GM18909 (cell line): ENCODE data around the gene EVI5L.
"Not testable (repeated sequence)": the region's sequence is repeated elsewhere in the genome, so short reads cannot be mapped to it uniquely, and the experiment has no call there.

Experiments
- ATAC-seq: cut with Tn5 transposase; IDR thresholded peaks from one replicate; pipeline ENCODE4 v1.9.1; 2021; ENCODE audit warnings: mild to moderate bottlenecking; ENCODE audit not compliant: unreplicated experiment, poor library complexity

EVI5L gene

DNA sequence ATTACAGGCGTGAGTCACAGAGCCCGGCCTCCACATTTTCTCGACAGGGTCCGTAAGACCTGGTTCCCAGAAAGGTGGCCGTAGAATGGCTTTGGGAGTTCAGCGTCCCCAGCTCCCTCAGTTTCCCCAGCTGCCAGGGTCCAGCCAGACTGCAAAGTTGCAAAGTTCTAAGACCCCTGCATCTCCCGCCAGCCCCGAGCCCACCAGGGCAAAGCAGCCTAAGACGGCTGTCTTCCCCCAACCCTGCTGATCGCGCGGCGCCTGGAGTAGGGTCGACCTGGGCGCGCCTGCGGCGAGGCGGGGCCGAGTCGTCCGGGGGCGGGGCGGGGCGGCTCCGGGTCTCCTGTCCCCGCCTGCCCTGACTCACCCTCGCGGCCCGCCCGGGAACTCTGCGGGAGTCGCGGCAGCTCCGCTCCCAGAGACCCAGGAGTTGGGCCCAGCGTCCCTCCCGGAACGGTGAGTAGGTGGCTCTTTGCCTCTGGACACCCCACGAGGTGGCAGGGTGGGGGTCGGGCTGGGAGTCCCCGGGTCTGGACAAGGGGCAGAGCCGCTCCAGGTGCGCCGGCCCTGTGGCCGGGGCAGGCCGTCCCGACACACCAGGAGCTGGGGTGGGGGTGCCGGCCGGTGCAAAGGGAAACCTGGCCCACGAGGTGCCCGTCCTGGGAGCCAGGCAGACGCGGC lies 58.3 kb downstream of the EVI5L start, which contains the start of gene LRRC8E:
Gene LRRC8E (plus strand): TSS at position 366 of the 681 bp plus-strand sequence. CDS start 7,094 bp downstream, outside the sequence.
- ATAC-seq: no peak

DNA sequence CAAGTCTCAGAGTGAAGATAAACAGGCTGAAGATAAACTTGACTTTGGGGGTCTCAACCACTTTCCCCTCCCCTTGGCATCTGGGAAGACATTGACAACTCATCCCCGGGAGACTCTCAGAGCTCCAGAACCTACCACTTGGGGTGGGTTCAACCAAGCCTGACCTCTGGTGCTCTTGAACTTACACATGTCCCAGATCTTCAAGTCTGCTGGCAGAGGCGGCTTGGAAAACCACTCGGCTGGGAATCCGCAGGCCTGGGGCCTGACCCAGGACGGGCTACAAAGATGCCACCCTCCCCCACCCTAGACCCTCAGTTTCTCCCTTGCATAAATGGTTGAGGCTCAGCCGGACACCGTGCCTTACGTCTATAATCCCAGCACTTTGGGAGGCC lies 58.8 kb downstream of the EVI5L start:
- ATAC-seq: no peak

DNA sequence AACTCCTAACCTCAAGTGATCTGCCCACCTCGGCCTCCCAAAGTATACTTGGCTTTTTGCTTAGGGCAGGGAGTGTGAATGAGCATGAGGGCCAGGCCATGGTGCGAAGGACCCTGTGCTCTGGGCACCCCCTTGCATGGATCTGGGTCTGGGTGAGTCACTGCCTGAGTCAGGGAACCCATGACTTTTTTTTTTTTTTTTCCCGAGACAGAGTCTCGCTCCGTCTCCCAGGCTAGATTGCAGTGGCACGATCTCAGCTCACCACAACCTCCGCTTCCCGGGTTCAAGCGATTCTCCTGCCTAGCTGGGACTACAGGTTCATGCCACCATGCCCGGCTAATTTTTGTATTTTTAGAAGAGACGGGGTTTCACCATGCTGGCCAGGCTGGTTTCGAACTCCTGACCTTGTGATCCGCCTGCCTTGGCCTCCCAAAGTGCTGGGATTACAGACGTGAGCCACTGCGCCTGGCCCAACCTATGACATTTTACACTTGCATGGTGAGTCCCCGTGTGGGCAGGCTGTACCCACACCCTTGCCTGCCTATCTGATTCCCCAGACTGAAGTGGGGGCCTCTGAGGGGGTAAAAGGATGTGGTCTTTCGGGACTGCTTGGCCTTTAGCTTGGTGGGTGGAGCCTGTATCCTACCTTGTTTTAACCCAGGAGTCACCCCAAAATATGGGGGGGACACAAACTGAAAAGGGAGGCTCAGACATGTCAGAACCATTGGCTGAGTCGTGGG lies 63.5 kb downstream of the EVI5L start:
- ATAC-seq: not testable (repeated sequence)

DNA sequence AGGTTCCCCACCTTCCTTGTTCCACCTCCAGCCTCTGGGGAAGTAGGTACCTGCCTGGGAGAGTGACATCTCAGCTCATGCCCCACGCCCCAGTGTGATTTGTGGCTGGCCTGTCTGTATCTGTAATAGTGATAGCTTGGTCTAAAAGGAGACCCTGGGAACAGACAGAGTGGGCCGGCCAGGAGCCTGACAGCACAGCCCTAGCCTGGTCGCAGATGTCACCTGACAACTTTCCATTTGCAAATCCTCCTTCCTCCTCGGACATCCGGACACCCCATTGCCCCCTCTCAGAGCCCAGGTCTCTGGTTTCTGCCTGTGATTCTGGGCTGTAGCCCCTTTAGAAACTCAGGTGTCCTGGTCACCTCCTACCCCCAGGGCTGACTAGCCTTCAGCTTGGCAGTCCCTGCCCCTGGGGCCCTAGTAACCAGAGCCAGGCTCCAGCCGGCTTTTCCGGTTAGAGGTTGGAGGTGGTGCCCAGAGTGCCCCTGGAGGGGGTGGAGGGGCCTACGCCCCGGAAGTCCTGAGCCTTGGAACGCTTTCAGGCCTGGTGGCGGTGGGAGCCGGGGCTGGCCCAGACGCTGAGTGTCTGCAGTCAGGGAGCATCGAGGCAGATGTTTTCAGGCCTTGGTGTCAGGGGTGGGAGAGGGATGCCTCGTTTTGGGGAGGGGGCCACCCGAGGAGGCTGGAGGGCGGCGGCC lies 64.7 kb downstream of the EVI5L start:
- no peak for ATAC-seq

DNA sequence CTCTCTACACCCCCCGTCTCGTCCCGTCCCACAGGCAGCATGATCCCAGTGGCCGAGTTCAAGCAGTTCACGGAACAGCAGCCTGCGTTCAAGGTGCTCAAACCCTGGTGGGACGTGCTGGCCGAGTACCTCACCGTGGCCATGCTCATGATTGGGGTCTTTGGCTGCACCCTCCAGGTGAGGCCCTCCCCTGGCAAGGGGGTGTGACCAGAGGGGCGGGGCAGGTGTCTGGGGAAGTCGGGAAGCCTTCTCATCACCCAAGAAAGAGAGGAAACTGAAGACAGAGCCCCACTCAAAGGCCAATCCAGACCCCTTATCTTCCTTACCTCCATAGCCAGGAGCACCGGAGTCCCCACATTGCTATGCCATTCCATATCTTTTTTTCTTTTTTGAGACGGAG lies 65.5 kb downstream of the EVI5L start:
- ATAC-seq: no peak

DNA sequence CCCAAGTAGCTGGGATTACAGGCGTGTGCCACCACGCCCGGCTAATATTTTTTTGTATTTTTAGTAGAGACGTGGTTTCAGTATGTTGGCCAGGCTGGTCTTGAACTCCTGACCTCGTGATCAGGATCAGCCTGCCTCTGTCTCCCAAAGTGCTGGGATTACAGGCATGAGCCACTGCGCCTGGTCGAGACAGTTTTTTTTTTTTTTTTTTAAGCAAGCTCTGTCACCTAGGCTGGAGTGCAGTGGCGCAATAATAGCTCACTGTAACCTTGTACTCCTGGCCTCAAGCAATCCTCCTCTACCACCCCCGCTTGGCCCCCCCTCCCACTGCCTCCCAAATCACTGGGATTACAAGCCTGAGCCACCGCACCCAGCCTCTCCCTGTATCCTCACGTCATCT lies 67.3 kb downstream of the EVI5L start:
- no peak for ATAC-seq

DNA sequence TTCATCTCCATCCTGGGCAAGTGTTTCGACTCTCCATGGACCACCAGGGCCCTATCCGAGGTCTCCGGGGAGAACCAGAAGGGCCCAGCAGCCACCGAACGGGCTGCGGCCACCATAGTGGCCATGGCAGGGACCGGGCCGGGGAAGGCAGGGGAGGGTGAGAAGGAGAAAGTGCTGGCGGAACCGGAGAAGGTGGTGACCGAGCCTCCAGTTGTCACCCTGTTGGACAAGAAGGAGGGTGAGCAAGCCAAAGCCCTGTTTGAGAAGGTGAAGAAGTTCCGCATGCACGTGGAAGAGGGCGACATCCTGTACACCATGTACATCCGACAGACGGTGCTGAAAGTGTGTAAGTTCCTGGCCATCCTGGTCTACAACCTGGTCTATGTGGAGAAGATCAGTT lies 68.9 kb downstream of the EVI5L start:
- no peak for ATAC-seq

DNA sequence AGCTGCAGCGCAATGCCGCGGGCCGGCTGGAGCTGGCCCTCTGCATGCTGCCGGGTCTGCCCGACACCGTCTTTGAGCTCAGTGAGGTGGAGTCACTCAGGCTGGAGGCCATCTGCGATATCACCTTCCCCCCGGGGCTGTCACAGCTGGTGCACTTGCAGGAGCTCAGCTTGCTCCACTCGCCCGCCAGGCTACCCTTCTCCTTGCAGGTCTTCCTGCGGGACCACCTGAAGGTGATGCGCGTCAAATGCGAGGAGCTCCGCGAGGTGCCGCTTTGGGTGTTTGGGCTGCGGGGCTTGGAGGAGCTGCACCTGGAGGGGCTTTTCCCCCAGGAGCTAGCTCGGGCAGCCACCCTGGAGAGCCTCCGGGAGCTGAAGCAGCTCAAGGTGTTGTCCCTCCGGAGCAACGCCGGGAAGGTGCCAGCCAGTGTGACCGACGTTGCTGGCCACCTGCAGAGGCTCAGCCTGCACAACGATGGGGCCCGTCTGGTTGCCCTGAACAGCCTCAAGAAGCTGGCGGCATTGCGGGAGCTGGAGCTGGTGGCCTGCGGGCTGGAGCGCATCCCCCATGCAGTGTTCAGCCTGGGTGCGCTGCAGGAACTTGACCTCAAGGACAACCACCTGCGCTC lies 69.8 kb downstream of the EVI5L start:
- ATAC-seq: no peak

DNA sequence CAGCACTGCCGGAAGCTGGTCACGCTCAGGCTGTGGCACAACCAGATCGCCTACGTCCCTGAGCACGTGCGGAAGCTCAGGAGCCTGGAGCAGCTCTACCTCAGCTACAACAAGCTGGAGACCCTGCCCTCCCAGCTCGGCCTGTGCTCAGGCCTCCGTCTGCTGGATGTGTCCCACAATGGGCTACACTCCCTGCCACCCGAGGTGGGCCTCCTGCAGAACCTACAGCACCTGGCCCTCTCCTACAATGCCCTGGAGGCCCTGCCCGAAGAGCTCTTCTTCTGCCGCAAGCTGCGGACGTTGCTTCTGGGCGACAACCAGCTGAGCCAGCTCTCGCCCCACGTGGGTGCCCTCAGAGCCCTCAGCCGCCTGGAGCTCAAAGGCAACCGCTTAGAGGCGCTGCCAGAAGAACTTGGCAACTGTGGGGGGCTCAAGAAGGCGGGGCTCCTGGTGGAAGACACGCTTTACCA lies 70.4 kb downstream of the EVI5L start:
- no peak for ATAC-seq

DNA sequence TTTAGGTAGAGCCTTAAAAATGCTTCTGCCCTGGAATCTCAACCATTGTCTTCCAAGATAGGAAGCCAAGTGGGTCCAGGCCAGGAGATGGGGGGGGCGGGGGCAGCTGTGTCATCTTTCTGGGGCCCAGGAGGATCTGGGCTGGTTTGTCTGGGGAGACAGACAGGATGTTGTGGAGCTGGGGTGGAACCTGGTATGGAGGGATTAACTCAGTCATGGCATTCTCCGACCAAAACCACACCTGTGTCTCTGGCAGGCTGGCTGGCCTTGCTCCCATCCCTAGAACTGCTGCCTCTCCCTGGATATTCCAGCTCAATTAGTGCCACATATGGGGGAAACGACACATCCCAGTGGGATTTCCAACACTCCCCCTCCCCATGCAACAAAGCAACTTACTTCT lies 70.9 kb downstream of the EVI5L start:
- no peak for ATAC-seq

DNA sequence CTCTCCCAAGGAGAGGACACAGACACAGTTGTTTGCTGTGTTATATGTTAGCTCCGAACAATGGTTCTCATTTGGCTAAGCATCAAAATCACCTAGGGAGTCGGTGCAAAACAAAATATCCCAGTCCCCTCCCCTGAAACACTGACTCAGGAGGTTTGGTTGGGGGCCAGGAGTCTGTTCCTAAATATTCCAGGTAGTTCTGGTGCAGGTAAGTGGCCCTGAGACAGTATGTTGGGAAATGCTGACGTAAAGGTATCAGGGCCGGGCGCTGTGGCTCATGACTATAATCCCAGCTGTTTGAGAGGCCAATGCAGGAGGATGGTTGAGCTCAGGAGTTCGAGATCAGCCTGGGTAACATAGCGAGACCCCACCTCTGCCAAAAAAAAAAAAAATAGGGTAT lies 71.3 kb downstream of the EVI5L start:
- ATAC-seq: no peak

DNA sequence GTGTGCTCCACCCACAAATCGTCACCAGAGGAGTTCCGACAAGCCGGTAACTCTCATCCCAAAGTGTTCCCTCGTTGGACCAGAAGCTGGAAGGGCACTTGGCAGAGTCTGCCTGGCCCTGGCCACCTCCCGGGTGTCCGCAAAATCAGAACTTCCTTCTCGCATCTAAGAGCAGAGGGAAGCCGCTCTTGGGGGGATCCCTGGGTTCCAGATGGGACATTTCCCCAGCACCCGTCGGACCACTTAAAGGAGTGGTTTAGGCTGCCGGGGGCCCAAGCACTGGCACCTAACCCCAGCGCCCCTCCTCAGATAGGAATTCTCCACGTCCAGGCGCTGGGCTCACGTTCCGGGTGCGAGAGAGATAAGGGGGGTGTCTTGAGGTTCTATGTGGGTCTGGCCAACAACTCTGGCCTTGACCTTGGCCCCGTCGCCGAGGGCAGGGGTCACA lies 72.8 kb downstream of the EVI5L start:
- ATAC-seq: no peak

DNA sequence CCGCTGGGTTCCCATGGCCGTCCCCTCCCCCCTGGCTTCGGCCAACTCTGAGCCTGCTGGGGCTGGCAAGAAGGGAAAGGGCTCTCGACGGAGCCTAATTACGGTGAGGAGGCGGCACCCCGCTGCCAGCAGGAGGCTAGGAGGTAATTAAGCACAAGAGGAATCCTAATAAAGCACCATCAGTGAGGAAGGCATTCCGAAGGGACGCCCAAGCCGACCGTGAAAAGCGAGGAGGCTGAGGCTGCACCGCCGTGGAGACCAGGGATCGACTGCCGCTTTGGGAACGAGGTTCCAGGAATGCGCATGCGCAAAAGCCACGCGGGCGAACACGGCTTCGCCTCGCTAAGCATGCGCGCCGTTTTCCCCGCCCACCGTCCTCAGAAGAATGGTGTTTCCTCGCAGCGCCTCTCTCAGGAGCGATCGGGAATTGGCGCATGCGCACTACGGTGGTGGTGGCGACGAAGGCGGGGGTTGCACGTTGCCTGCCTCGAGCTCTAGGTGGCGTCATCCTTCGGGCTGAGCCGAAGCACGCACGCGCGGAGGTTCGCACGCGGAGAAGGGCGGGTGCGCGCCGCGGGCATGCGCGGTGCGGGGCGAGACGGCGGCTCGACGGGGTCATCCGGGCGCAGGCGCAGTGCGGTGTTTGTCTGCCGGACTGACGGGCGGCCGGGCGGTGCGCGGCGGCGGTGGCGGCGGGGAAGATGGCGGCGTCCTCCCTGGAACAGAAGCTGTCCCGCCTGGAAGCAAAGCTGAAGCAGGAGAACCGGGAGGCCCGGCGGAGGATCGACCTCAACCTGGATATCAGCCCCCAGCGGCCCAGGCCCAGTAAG lies 73.4 kb downstream of the EVI5L start, which contains the start of gene MAP2K7:
Gene MAP2K7 (plus strand): TSS at position 634 of the 830 bp plus-strand sequence. CDS start 68 bp downstream, at position 702.
- peak; percentile 83 for ATAC-seq

DNA sequence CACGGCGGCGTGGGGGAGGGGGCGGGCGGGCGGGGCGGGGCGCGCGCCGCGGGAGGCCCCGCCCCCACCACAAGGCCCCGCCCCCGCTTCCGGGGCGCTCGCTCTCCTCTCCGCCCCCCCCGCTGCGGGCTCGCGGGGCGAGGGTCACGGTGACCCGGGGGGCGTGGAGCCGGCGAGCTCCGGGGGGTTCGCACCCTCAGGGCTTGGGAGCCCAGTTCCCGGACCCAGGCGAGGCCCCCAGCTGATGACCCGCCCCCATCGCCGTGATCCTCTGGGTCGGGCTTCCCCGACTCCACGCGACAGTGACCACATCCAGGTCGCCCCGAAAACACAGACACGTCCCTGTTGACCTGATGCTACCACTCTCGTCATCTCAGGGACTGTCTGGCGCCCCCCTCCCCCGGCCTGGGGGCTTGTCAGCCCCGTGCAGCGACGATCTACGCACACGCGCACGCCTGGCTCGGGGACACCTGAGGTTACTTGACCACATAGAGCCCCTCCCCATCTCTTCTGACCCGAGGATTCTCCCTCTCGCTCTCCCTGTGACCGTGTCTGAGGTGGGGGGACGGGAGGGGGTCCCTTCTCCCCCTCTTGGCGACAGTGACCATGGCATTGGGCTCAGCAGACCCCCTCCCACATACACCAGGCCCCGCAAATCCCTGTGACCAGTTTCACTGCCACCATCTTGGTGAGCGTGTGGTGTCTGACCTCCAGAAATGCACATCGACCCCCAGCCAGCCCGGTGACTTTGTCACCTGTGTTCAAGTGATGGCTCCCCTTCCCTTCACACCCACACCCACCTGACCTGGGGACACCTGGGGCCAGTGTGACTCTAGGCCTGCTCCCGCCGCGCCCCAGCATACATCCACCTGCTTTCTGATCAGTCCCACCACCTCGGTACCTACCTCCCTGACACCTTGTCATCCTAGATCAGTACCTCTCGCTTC lies 74.3 kb downstream of the EVI5L start:
- ATAC-seq: peak; percentile 39

DNA sequence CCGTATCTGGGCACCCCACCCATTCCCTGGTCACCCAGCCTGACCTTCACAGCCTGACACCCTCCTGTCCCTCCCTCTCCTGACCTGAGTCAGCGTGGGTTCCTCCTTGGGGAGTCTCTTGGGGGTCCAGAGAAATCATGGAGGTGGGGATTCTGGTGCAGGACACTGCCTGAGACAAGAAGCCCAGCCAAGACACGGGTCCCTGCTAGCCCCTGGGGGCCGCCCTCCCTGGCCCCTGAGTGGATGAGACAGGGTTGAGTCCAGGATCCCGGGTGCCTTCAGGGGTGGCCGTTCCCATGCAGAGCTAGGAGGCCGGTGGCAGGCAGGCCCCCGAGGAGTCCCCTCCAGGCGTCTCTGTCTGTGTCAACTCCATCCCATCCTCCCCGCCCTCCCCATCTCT lies 75.2 kb downstream of the EVI5L start:
- no peak for ATAC-seq

DNA sequence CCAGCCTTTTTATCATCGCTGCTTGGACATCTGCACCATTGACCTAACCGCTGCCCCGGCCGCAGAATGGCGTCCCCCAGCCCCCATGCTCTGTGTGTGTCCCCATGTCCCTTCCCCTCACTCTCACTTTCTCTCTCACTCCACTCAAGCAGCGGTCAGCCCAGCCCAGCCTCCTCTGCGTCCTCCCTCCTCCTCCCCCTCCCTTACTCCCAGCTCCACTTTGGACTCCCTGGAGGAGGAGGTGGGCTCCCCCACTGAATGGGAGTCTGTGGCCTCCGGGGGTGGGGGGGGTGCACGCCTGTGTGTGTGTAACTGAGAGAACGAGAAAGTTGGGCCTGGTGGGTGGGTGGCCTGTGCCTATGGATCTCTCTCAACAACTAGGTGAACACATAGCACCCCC lies 75.8 kb downstream of the EVI5L start:
- no peak for ATAC-seq

DNA sequence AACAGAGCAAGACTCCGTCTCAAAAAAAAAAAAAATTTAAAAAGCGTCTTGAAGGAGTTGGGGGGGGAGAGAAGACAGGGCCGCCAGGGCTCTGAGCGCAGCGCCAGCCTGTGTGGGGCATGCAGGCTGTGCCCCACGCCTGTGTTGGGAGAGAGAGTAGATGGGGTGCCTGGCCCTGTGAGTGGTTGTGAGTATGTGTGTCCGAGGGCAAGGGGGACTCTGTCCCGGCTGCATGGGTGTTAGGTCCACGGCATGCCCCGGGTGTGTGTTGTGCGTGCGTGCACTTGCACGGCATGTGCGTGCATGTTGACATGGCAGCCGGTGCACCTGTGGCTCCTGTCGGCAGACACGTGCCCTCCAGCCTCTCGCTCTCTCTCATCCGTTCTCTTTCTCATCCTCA lies 77.1 kb downstream of the EVI5L start:
- ATAC-seq: no peak

DNA sequence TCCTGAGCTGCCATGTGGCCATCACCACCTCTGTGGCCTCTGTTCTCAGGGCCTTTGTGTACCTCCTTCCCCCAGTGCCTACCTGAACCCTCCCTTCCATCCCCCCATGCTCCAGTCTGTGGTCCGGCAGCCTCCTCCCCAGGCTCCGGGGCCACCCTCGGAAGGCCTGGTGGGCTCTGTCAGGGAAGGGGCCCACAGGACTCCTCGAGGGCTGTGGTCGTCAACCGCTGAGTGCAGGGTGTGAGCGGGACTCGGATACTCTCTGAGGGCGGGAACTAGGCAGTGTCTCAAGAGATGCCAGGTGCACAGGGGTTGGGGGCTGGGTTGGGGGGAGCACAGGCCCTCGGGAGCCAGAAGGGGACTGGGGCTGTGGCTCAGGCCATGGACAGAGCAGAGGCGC lies 77.5 kb downstream of the EVI5L start:
- ATAC-seq: no peak
